ENCODE measurements around the gene PPM1B.

- no peak for TF ChIP-seq CTCF (IDR thresholded peaks at IDR 0.05)
- TF ChIP-seq EZH2 (IDR thresholded peaks at IDR 0.05; ENCODE audit: borderline replicate concordance, insufficient read depth, low read depth, low read length, poor library complexity, severe bottlenecking) = no peak
Measured at GRCh38 chr2:44135296-44135695, 33.4 kb upstream of the PPM1B start.
